Activated CD4-positive, CD25-positive, alpha-beta regulatory T cell (primary cell): ENCODE data around the gene EFNA3.

Experiments used
- DNase-seq, 4 experiments: peaks; one replicate each; lab custom pipeline; 2025; lab: John Stamatoyannopoulos, UW

Gene EFNA3

DNA sequence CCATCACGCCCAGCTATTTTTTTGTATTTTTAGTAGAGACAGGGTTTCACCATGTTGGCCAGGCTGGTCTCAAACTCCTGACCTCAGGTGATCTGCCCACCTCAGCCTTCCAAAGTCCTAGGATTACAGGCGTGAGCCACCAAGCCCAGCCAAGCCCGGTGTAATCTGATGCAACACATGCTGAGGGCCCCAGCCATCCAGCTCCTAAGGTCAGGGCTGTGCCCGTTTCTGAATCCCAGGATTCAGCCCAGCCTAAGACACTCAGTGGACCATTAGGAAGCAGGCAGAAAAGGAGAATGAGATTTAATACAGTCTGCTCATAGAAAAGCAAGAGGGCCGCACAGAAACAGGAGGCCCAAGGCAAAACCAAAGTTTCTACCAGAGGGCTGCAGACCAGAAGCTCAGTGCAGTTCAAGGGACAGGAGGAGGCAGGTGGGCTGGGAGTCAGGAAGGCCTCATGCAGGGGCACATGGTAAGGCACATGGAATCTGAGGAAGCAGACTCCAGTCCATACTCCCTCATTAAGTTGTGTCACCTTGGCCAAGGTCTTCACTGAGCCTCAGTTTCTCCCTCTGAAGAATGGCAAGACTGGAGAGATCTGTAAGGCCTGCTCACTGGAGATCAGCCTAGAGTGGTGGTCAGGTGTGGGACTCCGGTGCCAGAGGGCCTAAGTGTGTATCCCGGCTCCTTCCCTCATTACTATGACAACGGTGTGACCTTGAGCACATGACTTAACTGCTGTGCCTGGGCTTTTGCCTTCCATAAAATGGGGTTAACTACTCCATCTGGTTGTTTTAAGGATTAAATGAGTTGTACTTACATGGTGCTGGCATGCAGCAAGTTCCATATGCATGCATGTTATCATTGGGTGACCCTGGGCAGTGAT is 29.9 kb upstream of the EFNA3 start:
- no peak for DNase-seq

DNA sequence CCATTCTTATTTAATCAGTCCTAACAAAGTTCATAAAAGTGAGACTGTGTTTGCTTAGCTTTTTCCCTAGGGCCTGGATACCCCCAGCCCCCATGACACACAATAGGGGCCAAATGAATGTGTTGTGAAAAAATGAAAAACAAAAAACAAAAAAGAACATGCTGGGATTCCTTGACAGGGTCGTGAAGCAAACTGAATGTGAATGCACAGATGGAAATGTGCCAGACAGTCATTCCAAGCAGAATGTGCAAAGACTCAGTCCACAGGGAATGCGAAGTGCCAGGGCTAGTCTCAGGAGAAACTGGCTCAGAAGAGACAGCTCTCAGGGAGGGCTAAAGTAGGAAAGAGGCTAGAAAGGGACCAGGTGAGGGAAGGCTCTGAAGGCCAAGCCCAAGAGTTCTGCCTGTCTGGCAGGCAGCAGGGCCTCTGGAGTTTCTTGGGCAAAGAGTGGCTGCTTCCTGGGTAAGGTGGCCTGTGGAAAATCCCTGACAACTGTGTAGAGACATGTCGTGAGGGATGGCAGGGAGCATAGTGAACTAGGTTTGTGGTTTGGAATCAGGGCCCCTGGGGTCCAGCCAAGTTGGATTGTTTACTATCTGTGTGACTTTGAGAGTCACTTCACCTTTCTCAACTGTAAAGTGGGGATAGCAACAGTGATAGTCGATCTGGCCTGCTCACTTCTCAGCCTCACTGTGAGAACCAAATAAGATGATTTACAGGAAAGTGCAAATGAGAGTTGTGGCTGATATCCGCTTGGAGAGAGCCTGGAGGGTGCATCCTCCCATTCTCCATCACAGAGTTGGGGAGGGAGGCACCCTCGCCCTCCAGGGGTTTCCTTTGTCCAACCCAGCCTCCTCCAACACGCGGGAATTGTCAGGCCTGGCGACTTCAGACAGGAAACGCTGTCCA is 28.7 kb upstream of the EFNA3 start:
- DNase-seq = no peak

DNA sequence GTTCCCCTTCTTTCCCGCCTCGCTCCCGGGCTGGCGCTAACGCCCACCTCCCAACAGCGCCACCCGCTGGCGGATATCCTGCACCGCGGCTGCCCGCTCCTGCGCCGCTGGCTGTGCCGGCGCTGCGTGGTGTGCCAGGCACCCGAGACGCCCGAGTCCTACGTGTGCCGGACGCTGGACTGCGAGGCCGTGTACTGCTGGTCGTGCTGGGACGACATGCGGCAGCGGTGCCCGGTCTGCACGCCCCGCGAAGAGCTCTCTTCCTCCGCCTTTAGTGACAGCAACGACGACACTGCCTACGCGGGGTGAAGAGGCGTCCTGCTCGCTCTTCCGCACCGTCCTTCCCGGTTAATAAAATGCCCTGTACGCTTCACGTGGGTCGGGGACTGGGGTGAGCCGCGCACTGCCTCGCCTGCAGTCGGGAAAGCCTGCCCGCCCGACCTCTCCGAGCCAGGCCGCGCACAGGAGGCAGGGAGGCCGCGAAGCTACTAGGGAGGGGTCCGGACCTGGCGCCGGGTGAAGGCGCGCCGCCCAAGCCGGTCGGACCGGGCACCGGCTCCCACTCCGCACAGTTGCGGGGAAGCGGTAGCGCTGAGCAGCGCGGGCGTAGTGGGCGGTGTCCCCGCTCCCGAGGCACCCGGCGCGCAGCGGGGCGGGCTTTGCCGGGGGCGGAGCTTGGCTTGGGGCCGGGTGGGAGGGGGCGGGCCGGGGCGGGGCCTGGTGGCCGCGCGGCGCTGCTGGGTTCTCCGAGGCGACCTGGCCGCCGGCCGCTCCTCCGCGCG is 27.9 kb upstream of the EFNA3 start, which contains the start of gene ADAM15:
Gene ADAM15 (plus strand): TSS at position 757 of the 782 bp plus-strand sequence. CDS start 71 bp downstream, outside the sequence.
- DNase-seq = peak; percentile 64 to 70 (median 68)

DNA sequence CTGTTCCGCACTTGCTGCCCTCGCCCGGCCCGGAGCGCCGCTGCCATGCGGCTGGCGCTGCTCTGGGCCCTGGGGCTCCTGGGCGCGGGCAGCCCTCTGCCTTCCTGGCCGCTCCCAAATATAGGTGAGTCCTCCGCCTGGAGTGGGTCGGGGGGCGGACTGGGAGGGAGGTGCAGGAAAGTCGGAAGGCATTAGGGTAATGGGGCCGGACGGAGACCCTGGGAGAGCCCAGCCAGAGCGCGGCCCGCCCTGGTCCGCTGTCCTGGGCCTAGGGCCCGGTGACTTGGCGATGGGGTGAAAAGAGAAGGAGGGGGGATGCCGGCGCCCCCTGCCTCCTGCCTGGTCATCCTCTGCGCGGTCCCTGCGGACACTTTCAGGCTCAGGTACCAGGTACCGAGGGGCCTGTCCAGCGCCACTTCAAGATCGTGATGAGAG is 27.3 kb upstream of the EFNA3 start:
- DNase-seq = no peak

DNA sequence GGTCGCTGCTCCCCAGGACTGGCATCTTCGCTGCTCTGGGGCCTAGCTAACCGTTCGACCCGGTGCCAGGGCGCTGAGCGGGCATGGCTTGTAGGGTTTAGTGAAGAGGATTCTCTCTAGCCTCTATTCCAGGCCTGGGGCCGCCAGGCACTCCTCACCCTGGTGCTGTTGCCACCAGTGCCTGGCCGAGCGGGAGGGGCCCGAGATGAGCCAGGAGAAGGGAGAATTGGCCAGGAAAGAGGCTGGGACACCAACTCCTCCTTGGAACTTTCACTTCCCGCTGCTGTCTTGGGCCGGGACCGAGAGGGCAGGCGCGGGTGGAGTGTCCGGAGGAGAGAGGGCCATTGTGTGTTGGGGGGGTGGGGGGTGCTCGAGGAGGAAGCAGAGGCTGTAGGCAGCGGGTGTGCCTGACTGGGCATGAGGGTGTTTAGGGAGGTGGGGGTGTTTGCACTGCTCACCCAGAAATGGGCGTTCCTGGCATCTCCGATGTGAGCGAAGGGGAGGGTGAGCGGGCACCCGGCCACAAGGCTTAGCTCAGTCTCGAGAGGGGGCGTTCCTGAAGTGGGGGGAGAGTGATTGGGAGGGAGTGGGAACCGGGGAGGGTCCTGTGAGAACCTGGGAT is 26.7 kb upstream of the EFNA3 start:
- peak in 2 of 4 experiments; percentile 12 to 18 for DNase-seq

DNA sequence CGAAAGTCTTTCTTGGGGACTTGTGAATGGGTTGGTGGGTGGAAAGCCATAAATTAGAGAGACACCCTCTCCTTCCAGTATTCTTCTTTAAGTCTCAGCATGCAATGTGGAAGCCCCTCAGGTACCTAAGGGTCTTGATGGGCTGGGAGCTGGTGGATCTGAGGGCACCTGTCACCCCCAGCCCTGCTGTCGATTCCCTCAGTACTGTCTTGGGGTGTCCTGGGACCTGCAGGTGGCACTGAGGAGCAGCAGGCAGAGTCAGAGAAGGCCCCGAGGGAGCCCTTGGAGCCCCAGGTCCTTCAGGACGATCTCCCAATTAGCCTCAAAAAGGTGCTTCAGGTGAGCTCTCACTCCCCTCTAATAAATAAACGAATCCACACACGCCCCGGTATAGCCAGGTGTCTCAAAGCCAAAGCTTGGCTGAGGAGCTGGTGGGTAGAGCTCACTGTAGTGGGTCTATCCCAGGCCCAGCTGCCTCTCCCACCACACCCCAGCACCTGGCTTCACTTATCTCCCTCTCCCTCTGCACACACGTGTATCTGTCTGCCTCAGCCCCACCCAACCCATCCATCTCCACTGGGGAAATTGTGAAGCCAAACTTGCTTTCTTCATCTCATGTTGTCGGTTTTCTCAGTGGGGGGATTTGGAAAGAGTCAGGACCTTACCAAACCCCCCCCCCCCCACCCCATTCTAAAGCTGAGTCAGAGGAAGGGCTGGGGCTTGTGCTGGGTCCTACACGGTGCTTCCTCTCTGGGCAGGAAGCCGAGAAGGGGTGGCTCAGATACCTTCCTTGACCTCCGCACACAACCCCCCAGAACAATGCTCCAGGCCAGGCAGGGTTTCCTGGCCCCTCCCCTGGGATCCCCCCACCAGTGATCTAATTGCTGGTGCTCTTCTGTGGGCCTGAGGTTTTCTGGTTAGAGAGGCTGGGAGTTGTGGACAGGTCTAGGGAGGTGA is 25.9 kb upstream of the EFNA3 start:
- no peak for DNase-seq

DNA sequence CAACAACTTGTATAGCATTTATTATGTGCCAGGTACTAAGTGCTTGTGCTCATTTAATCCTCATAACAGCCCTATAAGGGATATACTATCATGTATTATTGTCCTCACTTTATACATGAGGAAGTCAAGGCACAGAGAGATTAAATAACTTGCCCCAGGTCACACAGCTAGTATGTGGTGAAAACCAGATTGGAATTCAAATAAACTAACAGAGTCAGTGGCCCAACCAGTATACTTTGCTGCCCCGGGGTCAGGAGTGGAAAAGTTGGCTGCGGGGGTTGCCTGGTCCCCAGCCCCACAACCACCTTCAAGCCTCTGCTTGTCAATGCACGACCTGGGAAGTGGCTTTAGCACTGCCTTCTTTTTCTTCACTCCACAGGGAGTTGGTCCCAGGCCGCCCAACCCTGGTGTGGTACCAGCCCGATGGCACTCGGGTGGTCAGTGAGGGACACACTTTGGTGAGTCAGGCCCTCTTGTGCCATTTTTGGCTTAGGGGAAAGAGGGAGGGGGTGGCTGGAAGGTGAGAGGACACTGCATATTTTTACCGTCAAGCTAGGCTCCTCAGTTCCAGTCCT is 25.0 kb upstream of the EFNA3 start:
- no peak for DNase-seq

DNA sequence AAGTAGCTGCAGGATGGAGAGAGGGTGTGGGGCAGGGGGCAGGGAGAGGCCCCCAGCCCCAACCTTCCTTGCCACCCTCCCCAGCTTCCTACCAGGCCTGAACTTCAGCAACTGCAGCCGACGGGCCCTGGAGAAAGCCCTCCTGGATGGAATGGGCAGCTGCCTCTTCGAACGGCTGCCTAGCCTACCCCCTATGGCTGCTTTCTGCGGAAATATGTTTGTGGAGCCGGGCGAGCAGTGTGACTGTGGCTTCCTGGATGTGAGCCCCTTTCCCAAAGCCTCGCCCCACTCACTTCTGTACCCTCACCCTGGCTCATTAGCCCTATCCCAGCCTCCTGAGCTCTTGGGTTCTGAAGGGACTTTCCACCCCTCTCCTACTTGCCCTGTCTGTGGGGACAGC is 21.5 kb upstream of the EFNA3 start:
- no peak for DNase-seq

DNA sequence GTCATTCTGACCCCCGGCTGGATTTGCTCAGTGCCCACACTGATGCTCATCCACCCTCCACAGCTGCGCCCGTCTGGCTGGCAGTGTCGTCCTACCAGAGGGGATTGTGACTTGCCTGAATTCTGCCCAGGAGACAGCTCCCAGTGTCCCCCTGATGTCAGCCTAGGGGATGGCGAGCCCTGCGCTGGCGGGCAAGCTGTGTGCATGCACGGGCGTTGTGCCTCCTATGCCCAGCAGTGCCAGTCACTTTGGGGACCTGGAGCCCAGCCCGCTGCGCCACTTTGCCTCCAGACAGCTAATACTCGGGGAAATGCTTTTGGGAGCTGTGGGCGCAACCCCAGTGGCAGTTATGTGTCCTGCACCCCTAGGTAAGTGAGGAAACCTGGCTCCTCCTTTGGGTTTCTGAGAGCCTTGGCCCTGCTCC is 20.8 kb upstream of the EFNA3 start:
- no peak for DNase-seq

DNA sequence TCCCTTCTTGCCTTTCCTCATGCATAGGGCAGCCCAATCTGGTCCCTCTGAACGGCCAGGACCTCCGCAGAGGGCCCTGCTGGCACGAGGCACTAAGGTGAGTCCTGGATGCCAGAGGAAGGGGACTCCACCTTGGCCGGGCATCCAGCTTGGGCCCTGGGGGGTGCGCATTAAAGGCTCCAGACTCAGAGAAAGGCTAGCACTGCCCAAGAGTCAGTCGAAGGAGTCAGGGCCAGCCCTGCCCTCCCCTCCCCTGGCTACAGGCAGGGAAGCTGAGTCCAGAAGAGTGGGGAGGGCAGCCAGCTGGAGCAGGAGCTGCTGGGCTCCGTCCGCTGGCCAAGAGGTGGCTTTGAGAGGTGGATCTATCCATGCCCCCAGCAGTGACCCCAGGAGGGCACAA is 17.9 kb upstream of the EFNA3 start:
- DNase-seq = no peak

DNA sequence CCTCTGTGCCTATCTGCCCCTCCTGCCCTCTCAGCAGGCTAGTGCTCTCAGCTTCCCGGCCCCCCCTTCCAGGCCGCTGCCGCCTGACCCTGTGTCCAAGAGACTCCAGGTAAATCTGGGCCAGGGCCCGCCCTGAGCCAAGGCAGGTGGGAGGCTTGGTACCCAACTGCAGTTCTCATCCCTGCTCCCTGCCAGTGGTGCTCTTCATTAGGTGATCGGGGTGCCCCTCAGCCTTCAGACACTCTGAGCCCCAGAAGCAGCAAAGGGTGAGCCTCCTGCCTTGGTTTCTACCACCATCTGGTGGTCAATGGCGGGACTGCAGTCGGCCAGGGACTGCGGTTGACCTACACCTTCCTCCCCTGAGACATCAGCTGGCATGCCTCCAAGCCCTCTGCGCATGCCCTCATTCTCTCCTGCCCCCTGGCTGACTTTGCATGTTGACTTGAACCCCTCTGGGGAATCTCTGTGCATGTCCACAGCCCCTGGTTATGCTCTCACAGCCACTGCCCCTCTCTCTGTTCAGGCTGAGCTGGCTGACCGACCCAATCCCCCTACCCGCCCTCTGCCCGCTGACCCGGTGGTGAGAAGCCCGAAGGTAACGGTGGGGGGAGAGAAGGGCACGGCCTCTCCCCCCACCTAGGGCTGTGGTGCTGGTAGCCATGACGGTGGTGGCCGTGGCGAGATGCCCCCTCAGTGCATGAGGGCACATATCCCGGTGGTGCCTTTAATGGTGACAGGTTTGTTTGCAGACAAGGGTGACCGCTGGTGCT is 17.1 kb upstream of the EFNA3 start:
- DNase-seq = peak; percentile 80 to 98 (median 92)

DNA sequence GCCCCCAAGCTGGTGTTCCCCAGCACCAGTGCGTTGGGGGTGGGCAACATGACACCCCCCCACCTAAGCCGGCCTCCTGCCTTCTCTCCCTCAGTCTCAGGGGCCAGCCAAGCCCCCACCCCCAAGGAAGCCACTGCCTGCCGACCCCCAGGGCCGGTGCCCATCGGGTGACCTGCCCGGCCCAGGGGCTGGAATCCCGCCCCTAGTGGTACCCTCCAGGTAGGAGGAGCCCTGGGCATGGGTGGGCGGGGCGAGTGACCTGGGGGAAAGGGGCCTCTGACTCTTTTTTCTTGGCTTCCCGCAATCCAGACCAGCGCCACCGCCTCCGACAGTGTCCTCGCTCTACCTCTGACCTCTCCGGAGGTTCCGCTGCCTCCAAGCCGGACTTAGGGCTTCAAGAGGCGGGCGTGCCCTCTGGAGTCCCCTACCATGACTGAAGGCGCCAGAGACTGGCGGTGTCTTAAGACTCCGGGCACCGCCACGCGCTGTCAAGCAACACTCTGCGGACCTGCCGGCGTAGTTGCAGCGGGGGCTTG is 16.4 kb upstream of the EFNA3 start:
- no peak for DNase-seq

DNA sequence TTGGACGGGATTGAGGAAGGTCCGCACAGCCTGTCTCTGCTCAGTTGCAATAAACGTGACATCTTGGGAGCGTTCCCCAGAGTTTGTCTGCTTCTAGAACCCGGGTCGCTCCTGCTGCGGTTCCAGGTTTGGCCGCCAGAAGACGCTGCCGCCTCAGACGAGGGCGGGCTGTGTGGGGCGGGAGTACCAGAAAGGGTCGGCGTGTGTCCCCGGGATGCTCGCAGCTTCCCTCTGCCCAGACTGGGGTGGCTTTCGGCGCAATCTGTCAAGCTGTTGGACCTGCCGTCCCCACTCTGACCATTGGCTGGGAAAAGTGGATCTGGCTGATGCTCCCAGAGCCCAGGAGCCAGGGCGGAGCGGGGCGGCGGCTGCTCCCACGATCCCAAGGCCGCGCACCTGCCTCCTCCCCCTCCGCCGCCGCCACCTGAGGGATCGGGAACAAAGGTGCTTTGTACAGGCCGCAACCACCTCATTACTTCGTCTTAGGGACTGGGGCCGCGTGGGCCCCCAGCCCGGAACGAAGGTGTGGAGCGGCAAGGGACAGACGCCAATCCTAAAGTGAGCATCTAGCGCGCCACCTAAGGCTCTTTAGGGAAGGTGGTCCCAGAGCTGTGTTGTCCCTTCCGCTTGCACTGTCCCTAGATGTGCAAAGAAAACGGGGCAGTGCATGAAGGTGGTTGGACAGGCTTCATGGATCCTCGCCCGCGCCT is 15.8 kb upstream of the EFNA3 start:
- DNase-seq = peak; percentile 39 to 50 (median 44)

DNA sequence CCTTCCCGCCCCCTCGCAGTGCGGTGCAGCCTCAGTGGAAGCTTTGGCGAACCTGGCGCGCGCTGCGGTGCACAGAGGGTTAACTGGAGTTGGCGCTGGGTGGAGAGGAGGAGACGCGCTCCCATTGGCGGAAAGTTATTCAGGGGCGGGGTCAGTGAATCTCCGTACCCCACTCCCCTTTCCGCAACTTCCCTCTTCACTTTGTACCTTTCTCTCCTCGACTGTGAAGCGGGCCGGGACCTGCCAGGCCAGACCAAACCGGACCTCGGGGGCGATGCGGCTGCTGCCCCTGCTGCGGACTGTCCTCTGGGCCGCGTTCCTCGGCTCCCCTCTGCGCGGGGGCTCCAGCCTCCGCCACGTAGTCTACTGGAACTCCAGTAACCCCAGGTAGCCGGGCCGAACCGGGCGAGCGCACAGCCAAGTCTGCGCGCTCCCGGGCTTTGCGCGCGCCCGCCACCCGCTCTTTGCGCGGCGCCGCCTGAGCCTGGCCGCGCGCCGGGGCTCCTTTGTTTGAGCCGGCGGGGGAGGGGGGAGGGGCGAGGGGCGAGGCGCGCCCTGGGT is 15.0 kb upstream of the EFNA3 start, which contains the start of gene EFNA4:
Gene EFNA4 (plus strand): TSS at position 191 of the 561 bp plus-strand sequence. CDS start 84 bp downstream, at position 275.
- peak; percentile 52 to 69 (median 64) for DNase-seq

DNA sequence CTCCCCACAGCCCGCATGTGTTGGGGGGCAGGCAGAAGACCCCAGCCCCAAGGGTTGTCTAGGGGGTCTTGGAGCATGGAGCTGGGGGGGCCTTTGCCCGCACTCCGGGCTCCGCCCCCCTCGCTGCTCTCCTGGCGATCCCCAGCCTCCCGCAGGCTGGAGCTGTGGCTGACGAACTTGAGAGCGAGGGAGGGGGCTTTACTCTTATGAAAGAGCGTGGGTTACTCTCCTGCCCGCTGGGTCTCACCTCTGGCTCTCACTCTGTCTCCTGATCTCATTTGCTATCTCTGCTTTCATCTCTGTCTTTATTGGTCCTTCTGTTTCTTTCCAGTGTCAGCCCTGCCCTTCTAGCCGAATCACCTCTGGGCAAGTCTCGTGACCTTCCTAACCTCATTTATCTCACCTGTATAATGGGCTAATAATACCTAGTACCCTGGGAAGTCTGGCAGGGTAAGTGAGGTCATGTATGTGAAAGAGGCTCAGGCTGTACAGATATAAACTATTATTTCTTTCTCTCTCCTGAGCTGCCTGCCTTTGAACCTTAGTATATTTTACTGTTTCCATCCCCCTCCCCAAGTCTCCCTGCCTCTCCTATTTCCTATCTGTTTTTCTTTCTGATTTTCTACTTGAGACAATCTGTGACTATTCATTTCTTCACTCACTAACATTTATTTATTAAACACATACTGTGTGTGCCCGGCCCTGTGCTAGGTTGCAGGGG is 14.4 kb upstream of the EFNA3 start:
- no peak for DNase-seq

DNA sequence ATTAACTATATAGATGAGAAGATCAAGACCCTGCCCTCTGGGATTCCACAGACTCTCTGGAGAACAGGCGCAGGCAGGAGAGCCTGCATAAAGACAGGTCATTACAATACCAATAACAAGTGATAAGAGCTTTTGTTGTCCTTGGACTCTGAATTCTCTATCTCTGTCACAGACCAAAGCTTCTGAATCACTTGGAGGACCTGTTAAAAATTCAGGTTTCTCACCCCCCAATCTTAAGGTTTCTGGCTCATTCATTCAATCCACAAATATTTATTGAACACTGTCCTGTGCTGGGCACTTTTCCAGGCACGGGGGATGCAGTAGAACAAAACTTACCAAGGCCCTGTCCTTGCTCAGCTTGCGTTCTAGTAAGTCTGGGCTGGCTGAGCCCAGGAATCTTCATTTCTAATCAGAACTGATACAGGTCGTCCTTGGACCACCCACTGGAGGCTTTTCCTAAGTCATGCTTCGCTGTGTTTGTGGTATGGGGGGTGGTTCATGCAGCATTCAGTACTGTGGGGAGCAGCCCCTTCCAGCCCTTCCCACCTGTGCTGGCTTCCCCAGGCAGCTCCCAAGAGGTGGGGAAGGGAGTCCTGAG is 13.7 kb upstream of the EFNA3 start:
- DNase-seq = no peak

DNA sequence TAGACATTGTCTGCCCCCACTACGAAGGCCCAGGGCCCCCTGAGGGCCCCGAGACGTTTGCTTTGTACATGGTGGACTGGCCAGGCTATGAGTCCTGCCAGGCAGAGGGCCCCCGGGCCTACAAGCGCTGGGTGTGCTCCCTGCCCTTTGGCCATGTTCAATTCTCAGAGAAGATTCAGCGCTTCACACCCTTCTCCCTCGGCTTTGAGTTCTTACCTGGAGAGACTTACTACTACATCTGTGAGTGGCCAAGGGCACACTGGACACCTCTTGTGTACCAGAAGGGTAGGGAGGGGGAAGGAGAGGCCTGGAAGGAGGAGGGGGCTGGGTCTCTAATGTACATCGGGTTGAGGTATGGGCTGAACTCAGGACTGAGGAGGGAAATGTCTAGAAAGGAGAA is 11.9 kb upstream of the EFNA3 start:
- DNase-seq = no peak
